ENCODE data around the gene LEP.

GRCh38 chr7:128206017-128206746 lies 34.9 kb upstream of the LEP start:
- TF ChIP-seq, protein P1, sequence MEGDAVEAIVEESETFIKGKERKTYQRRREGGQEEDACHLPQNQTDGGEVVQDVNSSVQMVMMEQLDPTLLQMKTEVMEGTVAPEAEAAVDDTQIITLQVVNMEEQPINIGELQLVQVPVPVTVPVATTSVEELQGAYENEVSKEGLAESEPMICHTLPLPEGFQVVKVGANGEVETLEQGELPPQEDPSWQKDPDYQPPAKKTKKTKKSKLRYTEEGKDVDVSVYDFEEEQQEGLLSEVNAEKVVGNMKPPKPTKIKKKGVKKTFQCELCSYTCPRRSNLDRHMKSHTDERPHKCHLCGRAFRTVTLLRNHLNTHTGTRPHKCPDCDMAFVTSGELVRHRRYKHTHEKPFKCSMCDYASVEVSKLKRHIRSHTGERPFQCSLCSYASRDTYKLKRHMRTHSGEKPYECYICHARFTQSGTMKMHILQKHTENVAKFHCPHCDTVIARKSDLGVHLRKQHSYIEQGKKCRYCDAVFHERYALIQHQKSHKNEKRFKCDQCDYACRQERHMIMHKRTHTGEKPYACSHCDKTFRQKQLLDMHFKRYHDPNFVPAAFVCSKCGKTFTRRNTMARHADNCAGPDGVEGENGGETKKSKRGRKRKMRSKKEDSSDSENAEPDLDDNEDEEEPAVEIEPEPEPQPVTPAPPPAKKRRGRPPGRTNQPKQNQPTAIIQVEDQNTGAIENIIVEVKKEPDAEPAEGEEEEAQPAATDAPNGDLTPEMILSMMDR (IDR thresholded peaks at IDR 0.05): no peak
- TF ChIP-seq POLR2A (IDR thresholded peaks at IDR 0.05): no peak

Data from esophagus squamous epithelium (tissue), 4 donors.